IPS-11a (cell line): Measurements from ENCODE around the gene IQGAP2.

Experiments
- H3K4me3 ChIP-seq: one replicate; pipeline ENCODE4 v1.5.1; 2013; ENCODE audit warnings: low read depth, low read length, control low read depth

IQGAP2 gene

GRCh38 chr5:76383126-76383832 lies 19.8 kb upstream of the IQGAP2 start:
- no peak overlapping the region for H3K4me3 ChIP-seq

- no peak overlapping the region for H3K4me3 ChIP-seq
Measured at GRCh38 chr5:76384189-76384588, 18.9 kb upstream of the IQGAP2 start.

- no peak overlapping the region for H3K4me3 ChIP-seq
Measured at GRCh38 chr5:76384705-76385104, 18.4 kb upstream of the IQGAP2 start.

GRCh38 chr5:76385540-76385939 lies 17.5 kb upstream of the IQGAP2 start:
- no peak overlapping the region for H3K4me3 ChIP-seq

GRCh38 chr5:76386360-76386759 lies 16.7 kb upstream of the IQGAP2 start:
- H3K4me3 ChIP-seq, result no peak overlapping the region

- H3K4me3 ChIP-seq, result no peak overlapping the region
Measured at GRCh38 chr5:76388236-76388635, 14.8 kb upstream of the IQGAP2 start.

GRCh38 chr5:76388791-76389512 lies 14.1 kb upstream of the IQGAP2 start:
- no peak overlapping the region for H3K4me3 ChIP-seq

GRCh38 chr5:76389513-76390154 lies 13.5 kb upstream of the IQGAP2 start:
- no peak overlapping the region for H3K4me3 ChIP-seq

- H3K4me3 ChIP-seq, result no peak overlapping the region
Measured at GRCh38 chr5:76391014-76391413, 12.1 kb upstream of the IQGAP2 start.

- H3K4me3 ChIP-seq, result no peak overlapping the region
Measured at GRCh38 chr5:76393035-76393680, 9.9 kb upstream of the IQGAP2 start.

- no peak overlapping the region for H3K4me3 ChIP-seq
Measured at GRCh38 chr5:76397200-76397599, 5.9 kb upstream of the IQGAP2 start.

- H3K4me3 ChIP-seq, result no peak overlapping the region
Measured at GRCh38 chr5:76399268-76399667, 3.8 kb upstream of the IQGAP2 start.

GRCh38 chr5:76400466-76400865 lies 2.6 kb upstream of the IQGAP2 start:
- H3K4me3 ChIP-seq, result no peak overlapping the region

- H3K4me3 ChIP-seq, result no peak overlapping the region
Measured at GRCh38 chr5:76401801-76402250, 1.3 kb upstream of the IQGAP2 start.

GRCh38 chr5:76402251-76402885 lies 717 bp upstream of the IQGAP2 start:
- peak overlapping the region; percentile 70 for H3K4me3 ChIP-seq

GRCh38 chr5:76403766-76404222 lies 709 bp downstream of the IQGAP2 start:
- H3K4me3 ChIP-seq, result peak overlapping the region; percentile 70

GRCh38 chr5:76404223-76405211 lies 1.4 kb downstream of the IQGAP2 start:
- no peak overlapping the region for H3K4me3 ChIP-seq

- H3K4me3 ChIP-seq, result no peak overlapping the region
Measured at GRCh38 chr5:76406014-76406413, 2.9 kb downstream of the IQGAP2 start.

GRCh38 chr5:76406673-76407072 lies 3.6 kb downstream of the IQGAP2 start:
- H3K4me3 ChIP-seq, result no peak overlapping the region
